Kidney epithelial cell (primary cell): ENCODE data around the gene TBC1D22A. TPM values are rescaled to one million over a fixed set of nuclear protein-coding genes. Genes with fewer than 3 reads are reported as not detected.

ENCODE experiments used
- DNase-seq: peaks from one replicate; pipeline ENCODE4 v3.0.0-alpha.2; 2010; ENCODE audit warnings: low read depth
- H3K27me3 ChIP-seq: 2 replicates; pipeline ENCODE4 v1.6.0; 2011; ENCODE audit warnings: low read length; ENCODE audit not compliant: control insufficient read depth, insufficient read depth
- H3K36me3 ChIP-seq: 2 replicates; pipeline ENCODE4 v1.5.1; 2011; ENCODE audit warnings: low read length; ENCODE audit not compliant: control insufficient read depth, insufficient read depth
- H3K4me3 ChIP-seq: 2 replicates; pipeline ENCODE4 v1.5.1; 2011; ENCODE audit warnings: low read depth, mild to moderate bottlenecking, control low read depth, low read length
- total RNA-seq: library from RNA; depleted of rRNA; stranded (reverse); fragments of >200 nt; gene quantifications from 2 replicates; pipeline ENCODE4 v1.2.3, GENCODE V29; 2015
- TF ChIP-seq, protein P1 (sequence below): IDR thresholded peaks from 2 replicates; pipeline ENCODE4 v1.5.1; 2011; ENCODE audit warnings: mild to moderate bottlenecking, moderate library complexity, low read length, control low read depth, inconsistent platforms; ENCODE audit not compliant: insufficient read depth, poor library complexity, severe bottlenecking

TBC1D22A gene, protein sequence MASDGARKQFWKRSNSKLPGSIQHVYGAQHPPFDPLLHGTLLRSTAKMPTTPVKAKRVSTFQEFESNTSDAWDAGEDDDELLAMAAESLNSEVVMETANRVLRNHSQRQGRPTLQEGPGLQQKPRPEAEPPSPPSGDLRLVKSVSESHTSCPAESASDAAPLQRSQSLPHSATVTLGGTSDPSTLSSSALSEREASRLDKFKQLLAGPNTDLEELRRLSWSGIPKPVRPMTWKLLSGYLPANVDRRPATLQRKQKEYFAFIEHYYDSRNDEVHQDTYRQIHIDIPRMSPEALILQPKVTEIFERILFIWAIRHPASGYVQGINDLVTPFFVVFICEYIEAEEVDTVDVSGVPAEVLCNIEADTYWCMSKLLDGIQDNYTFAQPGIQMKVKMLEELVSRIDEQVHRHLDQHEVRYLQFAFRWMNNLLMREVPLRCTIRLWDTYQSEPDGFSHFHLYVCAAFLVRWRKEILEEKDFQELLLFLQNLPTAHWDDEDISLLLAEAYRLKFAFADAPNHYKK
- total RNA-seq: 25.7 and 33.5 TPM in 2 replicates

DNA sequence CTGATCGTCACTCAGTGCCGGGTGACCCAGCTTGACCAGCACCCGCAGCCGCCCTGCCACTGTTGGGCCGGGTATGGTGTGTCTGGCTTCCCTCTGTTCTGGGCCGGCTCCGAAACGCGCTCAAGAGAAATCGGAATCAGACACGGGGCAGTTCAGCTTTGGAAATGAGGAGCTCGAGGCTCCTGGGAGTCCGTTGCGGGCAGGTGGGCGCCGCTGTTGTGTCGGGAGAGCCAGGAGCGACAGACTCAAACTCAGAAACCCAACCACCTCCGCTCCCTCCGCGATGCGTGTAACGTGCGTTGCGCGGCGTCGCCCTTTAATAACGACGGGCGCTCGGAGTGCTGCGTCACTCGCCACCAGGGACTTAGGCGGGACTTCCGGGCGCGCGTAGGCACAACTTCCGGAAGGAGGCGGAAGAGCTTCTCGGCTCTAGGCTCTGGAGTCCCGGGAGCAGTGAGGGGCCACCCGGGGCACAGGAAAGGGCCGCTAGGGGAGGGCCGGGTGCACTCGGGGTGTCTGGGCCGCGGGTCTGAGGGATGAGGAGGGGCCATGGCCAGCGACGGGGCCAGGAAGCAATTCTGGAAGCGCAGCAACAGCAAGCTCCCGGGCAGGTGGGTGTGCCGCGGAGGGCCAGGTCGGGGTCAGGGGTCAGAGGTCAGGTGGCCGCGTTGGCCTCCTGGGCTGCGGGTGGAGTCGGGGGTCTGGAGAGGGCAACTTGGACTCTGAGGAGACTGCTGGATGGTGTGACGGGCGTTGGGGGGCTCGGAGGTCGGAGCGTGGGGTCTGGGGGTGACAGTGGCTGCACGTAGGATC lies at the start of gene TBC1D22A:
Gene TBC1D22A (plus strand): TSS at position 413 of the 813 bp plus-strand sequence. CDS start 137 bp downstream, at position 550.
- TF ChIP-seq, protein P1, sequence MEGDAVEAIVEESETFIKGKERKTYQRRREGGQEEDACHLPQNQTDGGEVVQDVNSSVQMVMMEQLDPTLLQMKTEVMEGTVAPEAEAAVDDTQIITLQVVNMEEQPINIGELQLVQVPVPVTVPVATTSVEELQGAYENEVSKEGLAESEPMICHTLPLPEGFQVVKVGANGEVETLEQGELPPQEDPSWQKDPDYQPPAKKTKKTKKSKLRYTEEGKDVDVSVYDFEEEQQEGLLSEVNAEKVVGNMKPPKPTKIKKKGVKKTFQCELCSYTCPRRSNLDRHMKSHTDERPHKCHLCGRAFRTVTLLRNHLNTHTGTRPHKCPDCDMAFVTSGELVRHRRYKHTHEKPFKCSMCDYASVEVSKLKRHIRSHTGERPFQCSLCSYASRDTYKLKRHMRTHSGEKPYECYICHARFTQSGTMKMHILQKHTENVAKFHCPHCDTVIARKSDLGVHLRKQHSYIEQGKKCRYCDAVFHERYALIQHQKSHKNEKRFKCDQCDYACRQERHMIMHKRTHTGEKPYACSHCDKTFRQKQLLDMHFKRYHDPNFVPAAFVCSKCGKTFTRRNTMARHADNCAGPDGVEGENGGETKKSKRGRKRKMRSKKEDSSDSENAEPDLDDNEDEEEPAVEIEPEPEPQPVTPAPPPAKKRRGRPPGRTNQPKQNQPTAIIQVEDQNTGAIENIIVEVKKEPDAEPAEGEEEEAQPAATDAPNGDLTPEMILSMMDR: no peak

DNA sequence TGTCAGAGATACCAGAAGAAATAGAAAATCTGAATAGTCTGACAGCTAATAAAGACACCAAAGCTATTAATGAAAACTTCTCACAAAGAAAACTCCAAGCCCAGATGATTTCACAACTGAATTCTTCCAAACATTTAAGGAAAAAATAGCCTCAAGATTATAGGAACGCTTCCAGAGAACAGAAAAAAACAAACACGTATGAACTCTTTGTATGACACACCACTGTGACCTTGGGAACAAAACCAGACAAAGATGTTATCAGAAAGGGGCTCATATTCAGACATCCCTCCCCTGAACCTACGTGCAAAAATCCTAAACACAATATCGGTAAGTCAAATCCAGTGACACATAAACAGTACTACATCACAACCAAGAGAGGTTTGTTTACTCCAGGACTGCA lies 47.9 kb upstream of the TBC1D22A start:
- no peaks in the 10 kb centered on the region for H3K36me3 ChIP-seq
- TF ChIP-seq, protein P1: no peak
- no peaks in the 10 kb centered on the region for H3K27me3 ChIP-seq
- H3K4me3 ChIP-seq: no peak overlapping the region
- DNase-seq: no peak

More for the DNA sequence above, at the start of gene TBC1D22A:
- Histone ChIP-seq H3K27me3 (no peaks in the 10 kb centered on the region), H3K4me3 (peak within 1 kb of the TSS; percentile 92), H3K36me3 (no peaks in the 10 kb centered on the region)
- peak; percentile 67 for DNase-seq

DNA sequence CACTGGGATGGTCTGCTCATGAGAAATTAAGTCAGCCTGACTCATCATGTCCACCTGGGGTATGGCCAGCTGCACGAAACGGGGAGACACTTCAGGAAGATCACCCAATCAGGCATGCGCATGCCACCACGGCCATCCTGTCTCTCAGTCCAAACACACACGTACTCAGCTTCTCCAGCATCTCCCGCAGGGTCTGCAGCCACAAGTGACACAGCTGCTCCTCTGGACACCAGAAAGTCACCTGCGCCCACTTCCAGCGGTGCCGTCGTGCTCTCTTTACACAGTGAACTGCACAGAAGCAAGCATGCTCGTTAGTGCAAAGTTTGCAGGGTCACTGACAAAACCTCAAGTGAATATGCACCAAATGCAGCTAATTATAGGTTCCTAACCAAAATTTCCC lies 42.5 kb upstream of the TBC1D22A start:
- Histone ChIP-seq H3K36me3 (no peaks in the 10 kb centered on the region), H3K27me3 (no peaks in the 10 kb centered on the region), H3K4me3 (no peak overlapping the region)
- TF ChIP-seq, protein P1: no peak
- DNase-seq: no peak

DNA sequence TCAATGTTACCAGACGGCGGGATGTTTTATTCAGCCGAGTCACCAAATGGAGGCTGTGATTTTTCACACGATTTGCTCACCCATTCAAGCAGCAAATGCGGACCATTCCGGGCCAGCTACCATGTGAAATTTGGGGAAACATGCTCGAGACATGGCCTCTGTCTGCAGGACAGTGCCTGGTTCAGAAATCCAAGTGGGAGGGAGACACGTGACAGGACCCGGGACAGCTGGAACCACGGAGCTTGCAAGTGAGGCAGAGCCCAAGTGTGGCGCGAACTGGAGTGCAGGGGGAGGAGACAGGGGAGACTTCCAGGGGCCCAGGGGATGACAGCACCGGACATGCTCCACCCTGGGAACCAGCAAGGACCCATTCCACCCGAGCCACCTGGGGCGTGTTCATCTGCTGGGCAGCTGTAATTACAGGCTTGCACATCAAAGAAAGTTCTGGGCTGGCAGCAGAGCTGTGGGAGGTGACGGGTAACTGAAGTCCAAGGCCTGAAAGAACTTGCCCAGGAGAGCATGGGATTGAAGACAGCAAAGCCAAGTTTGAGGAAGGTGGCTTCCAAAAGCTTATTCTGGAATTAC lies 40.9 kb upstream of the TBC1D22A start:
- Histone ChIP-seq H3K27me3 (no peaks in the 10 kb centered on the region), H3K36me3 (no peaks in the 10 kb centered on the region), H3K4me3 (no peak overlapping the region)
- TF ChIP-seq, protein P1: no peak
- no peak for DNase-seq

DNA sequence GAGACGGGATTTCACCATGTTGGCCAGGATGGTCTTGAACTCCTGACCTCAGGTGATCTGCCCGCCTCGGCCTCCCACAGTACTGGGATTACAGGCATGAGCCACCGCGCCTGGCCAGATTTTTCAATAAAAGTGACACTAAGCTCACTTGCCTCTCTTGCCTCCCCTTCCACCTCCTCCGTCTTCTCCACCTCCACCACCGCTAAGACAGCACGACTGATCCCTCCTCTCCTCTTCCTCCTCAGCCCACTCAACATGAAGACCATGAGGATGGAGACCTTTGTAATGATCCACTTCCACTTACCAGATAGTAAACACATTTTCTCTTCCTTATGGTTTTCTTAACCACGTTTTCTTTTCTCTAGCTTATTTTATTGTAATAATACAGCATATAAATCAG lies 38.6 kb upstream of the TBC1D22A start:
- TF ChIP-seq, protein P1: no peak
- H3K36me3 ChIP-seq: peaks cover 1% of the 10 kb centered on the region
- no peak for DNase-seq
- no peaks in the 10 kb centered on the region for H3K27me3 ChIP-seq
- no peak overlapping the region for H3K4me3 ChIP-seq
